Myocyte (in vitro differentiated cells): ENCODE data around the gene ACTG1. TPM values are rescaled to one million over a fixed set of nuclear protein-coding genes. Genes with fewer than 3 reads are reported as not detected.
A peak's percentile ranks its signal among the peaks of the same experiment; 100 is the strongest.

Source experiments
- DNase-seq: peaks from one replicate; pipeline ENCODE4 v3.0.0-alpha.2; 2012; ENCODE audit warnings: low read depth
- total RNA-seq: library from RNA; depleted of rRNA; stranded (reverse); fragments of >200 nt; gene quantifications from 2 replicates; pipeline ENCODE4 v1.2.3, GENCODE V29; 2014

Gene ACTG1
- total RNA-seq, 1 donor from 2014 or later = 1,458 TPM

DNA sequence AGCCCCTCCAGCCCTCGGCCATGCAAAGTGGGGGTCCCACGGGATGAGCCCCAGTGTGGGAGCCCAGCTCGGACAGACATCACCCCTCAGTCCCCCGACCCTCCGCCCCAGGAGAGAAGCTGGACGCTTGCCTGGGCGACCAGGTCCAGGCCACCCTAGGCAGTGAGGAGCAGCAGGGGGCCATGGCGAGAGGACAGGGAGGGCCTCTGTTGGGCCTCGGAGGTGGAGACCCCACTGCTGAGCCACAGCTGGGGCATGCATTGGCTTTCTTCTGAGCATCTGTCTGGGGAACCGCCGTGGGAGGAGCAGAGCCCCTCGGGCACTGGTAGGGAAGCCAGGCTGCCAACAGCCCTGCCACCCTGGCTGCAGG, 13.0 kb downstream of the ACTG1 start:
- no peak for DNase-seq

GRCh38 chr17:81498953-81499600, 13.5 kb downstream of the ACTG1 start:
- DNase-seq = no peak

GRCh38 chr17:81494626-81495377, 17.8 kb downstream of the ACTG1 start:
- no peak for DNase-seq

- no peak for DNase-seq
Observed at GRCh38 chr17:81493198-81494038, 19.2 kb downstream of the ACTG1 start.

GRCh38 chr17:81492706-81493105, 19.9 kb downstream of the ACTG1 start:
- no peak for DNase-seq

DNA sequence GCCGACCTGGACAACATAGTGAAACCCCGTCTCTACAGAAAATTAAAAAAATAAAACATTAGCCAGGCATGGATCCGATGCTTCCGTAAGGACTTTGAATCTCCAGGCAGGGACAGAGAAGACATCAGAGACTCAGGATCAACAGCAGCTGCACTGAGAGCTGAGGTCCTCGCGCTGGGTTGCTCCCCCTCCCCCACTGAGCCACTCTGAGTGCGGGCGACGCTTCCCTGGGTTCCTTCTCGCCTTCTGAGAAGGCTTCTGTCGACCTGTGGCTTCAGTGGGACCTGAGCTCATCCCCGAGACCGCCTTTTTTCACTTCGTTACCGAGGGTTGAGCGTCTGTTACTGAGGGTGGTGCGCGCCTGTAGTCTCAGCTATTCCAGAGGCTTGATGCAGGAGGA, 20.4 kb downstream of the ACTG1 start:
- DNase-seq = no peak

DNA sequence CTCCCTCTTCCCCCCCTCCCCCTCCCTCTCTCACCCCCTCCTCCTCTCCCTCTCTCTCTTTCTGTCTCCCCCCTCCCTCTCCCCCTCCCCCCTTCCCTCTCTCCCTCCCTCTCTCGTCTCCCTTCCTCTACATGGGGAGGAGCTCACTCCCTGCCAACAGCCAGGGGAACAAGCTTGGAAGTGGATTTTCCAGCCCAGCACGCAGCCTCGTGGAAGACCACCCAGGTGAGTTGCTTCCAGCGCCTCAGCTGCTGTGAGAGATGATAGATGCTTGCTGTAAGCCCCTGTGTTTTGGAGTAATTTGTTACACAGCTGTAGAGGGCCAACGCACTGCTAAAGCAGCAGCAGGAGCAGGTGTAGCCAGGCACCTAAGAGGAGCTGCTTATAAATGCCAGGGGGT, 20.8 kb downstream of the ACTG1 start:
- DNase-seq = no peak

GRCh38 chr17:81491181-81491581, 21.4 kb downstream of the ACTG1 start:
- DNase-seq = no peak

DNA sequence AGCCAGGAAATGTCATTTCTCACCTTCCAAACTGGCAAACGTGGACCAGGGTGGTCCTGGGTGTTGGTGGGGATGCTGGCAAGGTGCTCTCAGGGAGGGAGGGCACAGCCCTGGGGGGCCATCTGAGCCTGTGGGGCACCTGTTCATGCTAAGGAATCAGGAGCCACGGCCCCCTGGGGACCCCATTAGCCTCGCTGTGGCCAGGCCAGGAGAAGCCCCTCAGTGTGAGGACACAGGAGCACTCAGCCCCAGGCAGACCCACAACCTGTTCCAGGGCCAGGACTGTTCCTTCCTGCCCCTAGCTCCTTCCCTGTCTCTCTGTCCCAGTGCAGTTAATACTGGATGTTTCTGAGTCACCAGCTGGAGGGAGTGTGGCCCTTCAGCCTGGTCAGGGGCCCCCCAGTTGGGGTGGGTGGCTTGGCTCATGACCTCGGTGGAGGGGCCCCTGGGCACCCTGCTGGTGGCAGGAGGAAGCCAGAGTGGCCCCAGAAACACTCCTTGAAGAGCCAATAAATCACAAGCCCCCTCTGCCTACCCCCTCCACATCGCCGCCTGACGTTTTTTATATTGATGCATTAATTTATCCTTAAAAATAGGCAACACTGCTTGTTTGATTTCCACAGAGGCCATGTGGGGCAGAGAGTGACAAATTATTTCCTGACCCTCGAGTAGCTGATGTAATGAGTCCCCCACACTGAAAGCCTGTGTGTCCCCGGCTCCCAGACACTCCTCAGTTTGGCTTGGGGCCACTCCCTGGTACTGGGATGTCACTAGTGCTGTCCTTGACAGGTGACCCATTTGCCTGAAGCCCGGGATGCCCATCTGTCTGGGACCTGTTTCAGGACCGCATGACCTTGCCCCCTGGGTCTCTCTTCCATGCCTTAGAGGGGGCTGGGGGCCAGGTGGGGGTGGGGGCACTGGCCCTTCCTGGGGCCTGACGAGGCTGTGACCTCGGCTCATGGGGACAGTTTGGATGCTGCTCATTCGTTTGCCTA, 22.3 kb downstream of the ACTG1 start:
- DNase-seq = no peak

- no peak for DNase-seq
Observed at GRCh38 chr17:81489012-81489997, 23.3 kb downstream of the ACTG1 start.

- DNase-seq = no peak
Observed at GRCh38 chr17:81488276-81488860, 24.2 kb downstream of the ACTG1 start.

DNA sequence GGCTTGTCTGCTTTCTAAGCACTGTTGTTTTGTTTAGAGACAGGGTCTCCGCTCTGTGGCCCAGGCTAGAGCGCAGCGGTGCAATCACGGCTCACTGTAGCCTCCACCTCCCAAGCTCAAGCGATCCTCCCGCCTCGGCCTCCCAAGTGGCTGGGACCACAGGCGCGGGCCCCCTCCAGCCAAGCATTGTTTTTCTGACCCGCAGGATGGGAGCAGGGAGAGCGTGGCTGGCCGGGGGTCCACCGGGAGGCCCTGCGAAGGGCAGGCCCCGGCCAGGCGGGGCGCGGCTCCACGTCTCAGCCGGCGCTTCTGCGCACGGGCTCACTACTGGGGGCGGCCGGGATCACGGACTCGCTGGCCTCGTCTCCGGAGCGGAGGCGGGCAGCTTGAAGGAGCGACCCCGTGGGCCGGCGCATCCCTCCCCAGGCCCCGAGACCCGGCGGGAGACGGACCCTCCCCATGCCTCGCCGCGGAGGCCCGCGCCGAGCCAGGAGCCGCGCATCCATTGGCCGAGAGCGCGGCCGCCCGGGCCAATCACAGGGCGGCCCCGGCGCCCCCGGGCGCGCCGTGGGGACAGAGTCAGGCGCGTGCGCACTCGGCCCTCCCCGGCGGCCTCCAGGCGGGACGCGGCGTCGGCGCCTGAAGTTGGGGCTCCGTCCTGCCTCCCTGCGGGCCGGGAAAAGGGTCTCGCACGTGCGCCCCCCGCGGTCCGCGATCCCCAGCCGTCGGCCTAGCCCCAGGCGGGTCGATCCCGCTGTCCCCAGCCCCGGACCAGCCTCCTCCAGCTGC, 24.9 kb downstream of the ACTG1 start:
- peak; percentile 79 for DNase-seq

- no peak for DNase-seq
Observed at GRCh38 chr17:81487089-81487486, 25.5 kb downstream of the ACTG1 start.

- no peak for DNase-seq
Observed at GRCh38 chr17:81486199-81486810, 26.3 kb downstream of the ACTG1 start.

DNA sequence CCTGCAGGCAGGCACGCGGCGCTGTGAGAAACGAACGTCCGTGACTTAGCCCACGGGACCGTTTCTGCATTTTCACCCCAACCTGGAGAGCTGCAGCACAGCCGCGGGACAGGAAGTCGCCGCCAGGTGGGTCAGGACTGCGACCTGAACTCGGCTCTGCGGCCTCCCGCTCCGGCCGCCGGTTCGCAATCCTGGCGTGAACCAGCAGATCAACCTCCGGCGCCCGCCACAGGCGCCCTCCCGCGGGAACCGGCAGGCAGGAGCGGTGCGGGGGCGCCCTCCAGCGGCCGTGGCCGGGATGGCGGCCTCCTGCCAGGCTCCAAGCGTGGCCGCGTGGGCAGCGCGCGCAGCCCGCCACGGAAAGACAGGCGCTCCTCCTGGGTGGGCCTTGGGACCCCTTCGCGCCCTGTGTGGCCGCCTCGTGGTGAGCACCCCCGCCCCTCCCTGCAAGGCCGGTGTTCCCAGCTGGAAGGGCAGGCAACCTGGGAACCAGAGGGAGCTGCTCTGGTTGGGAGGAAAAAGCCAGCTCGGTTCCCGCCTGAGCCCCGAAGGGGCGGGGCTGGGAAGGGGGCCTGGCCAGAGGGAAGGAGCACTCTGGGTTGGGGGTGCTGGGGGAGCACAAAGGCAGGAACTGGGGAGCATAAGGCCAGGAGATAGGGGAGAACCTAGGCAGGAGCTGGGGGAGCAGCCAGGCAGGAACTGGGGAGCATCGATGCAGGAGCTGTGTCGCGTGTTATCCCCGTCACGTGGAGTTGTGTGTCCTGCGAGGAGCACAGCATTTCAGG, 28.2 kb downstream of the ACTG1 start:
- DNase-seq = peak; percentile 78

DNA sequence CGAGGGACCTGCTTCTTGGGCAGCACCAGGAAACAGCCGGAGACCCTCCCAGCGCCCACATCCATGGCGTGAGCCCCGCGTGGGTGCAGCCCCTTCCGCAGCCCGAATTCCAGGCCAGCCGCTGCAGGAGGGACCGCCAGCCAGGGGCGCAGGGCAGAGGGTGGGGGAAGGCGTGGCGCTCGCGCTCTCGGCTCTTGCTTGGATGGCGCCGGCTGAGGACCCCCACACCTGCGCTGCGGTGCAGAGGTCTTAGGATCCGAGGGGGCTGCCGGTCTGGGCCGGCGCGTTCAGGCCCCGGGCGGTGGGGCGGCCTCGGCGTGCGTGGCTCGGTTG, 28.8 kb downstream of the ACTG1 start:
- DNase-seq = no peak
